ENCODE results near the gene CDY1.
"Not testable (repeated sequence)": the region's sequence is repeated elsewhere in the genome, so short reads cannot be mapped to it uniquely, and the experiment has no call there.

Gene CDY1

GRCh38 chrY:25621817-25622216, at the start of gene CDY1:
Gene CDY1 (plus strand): TSS chrY:25622117. CDS start chrY:25622443, 326 bp downstream.
- DNase-seq (ENCODE audit: low read depth in 1 of 2, low spot score in 1 of 2), result not testable (repeated sequence)

- not testable (repeated sequence) for DNase-seq (ENCODE audit: low read depth in 1 of 2, low spot score in 1 of 2)
Measured at GRCh38 chrY:25593336-25593735, 28.6 kb upstream of the CDY1 start.

- DNase-seq (ENCODE audit: low read depth in 1 of 2, low spot score in 1 of 2), result not testable (repeated sequence)
Measured at GRCh38 chrY:25620209-25620608, 1.7 kb upstream of the CDY1 start.

- DNase-seq (ENCODE audit: low read depth in 1 of 2, low spot score in 1 of 2), result not testable (repeated sequence)
Measured at GRCh38 chrY:25626524-25626923, 4.6 kb downstream of the CDY1 start.

- DNase-seq (ENCODE audit: low read depth in 1 of 2, low spot score in 1 of 2), result not testable (repeated sequence)
Measured at GRCh38 chrY:25630383-25631112, 8.6 kb downstream of the CDY1 start.

- DNase-seq (ENCODE audit: low read depth in 1 of 2, low spot score in 1 of 2), result not testable (repeated sequence)
Measured at GRCh38 chrY:25639852-25640251, 17.9 kb downstream of the CDY1 start.

- DNase-seq (ENCODE audit: low read depth in 1 of 2, low spot score in 1 of 2), result not testable (repeated sequence)
Measured at GRCh38 chrY:25643024-25643915, 21.4 kb downstream of the CDY1 start.

Measured in activated CD4-positive, alpha-beta T cell treated with anti-CD3 and anti-CD28 coated beads, Interleukin-2, amount 50 U/mL, for 24 hours (primary cell).